SK-N-SH treated with all-trans-retinoic acid at 6 μM for 48 hours (cell line): ENCODE results near the gene SYNE2.
"Not testable (repeated sequence)": the region's sequence is repeated elsewhere in the genome, so short reads cannot be mapped to it uniquely, and the experiment has no call there.

Source experiments
- ATAC-seq: fragments of 200-7000 bp; cut with Tn5 transposase; 3 replicates; pipeline ENCODE4 v1.9.1; 2020; ENCODE audit warnings: mild to moderate bottlenecking, moderate library complexity
- ARNTL ChIP-seq: fragments of 450-650 bp; formaldehyde crosslinking; IDR thresholded peaks from 2 replicates; pipeline ENCODE4 v1.5.0; 2020; ENCODE audit warnings: low read depth, mild to moderate bottlenecking, moderate library complexity, borderline replicate concordance
- CREB5 ChIP-seq: fragments of 250-450 bp; sonication (Bioruptor Pico); IDR thresholded peaks from 2 replicates; pipeline ENCODE4 v1.5.1; 2020; ENCODE audit warnings: low read depth, mild to moderate bottlenecking, moderate library complexity
- CSDC2 ChIP-seq: fragments of 250-450 bp; sonication (Bioruptor Pico); IDR thresholded peaks from 2 replicates; pipeline ENCODE4 v1.5.0; 2020; ENCODE audit warnings: mild to moderate bottlenecking, moderate library complexity
- CSRNP3 ChIP-seq: fragments of 250-450 bp; sonication (Bioruptor Pico); IDR thresholded peaks from 2 replicates; pipeline ENCODE4 v1.5.1; 2021; ENCODE audit warnings: mild to moderate bottlenecking, moderate library complexity
- ESRRG ChIP-seq: fragments of 250-450 bp; sonication (Bioruptor Pico); IDR thresholded peaks from 2 replicates; pipeline ENCODE4 v1.6.1; 2021; ENCODE audit warnings: mild to moderate bottlenecking
- GLIS3 ChIP-seq: fragments of 250-450 bp; sonication (Bioruptor Pico); IDR thresholded peaks from 2 replicates; pipeline ENCODE4 v1.5.0; 2020; ENCODE audit warnings: mild to moderate bottlenecking, moderate library complexity
- ISL1 ChIP-seq: fragments of 250-450 bp; sonication (Bioruptor Pico); IDR thresholded peaks from 2 replicates; pipeline ENCODE4 v2.1.2; 2022; ENCODE audit warnings: mild to moderate bottlenecking, moderate library complexity
- OSR1 ChIP-seq: fragments of 250-450 bp; sonication (Bioruptor Pico); IDR thresholded peaks from 2 replicates; pipeline ENCODE4 v1.8.0; 2022; ENCODE audit warnings: moderate library complexity, mild to moderate bottlenecking, inconsistent platforms
- PATZ1 ChIP-seq: fragments of 250-450 bp; sonication (Bioruptor Pico); IDR thresholded peaks from 2 replicates; pipeline ENCODE4 v1.8.0; 2020; ENCODE audit warnings: mild to moderate bottlenecking, moderate library complexity, borderline replicate concordance
- POU6F1 ChIP-seq: fragments of 250-450 bp; sonication (Bioruptor Pico); IDR thresholded peaks from 2 replicates; pipeline ENCODE4 v1.8.0; 2021; ENCODE audit warnings: low read depth, mild to moderate bottlenecking, moderate library complexity, borderline replicate concordance
- PPARA ChIP-seq: fragments of 250-450 bp; sonication (Bioruptor Pico); IDR thresholded peaks from 2 replicates; pipeline ENCODE4 v1.5.0; 2020; ENCODE audit warnings: mild to moderate bottlenecking, borderline replicate concordance
- RARB ChIP-seq: fragments of 250-450 bp; sonication (Bioruptor Pico); IDR thresholded peaks from 2 replicates; pipeline ENCODE4 v1.8.0; 2021; ENCODE audit warnings: mild to moderate bottlenecking, moderate library complexity
- TCF4 ChIP-seq: fragments of 250-450 bp; sonication (Bioruptor Pico); IDR thresholded peaks from 2 replicates; pipeline ENCODE4 v1.8.0; 2021; ENCODE audit warnings: mild to moderate bottlenecking, moderate library complexity, borderline replicate concordance
- TOX ChIP-seq: fragments of 250-450 bp; sonication (Bioruptor Pico); IDR thresholded peaks from 2 replicates; pipeline ENCODE4 v1.8.0; 2021; ENCODE audit warnings: mild to moderate bottlenecking, moderate library complexity, borderline replicate concordance
- ZC3H10 ChIP-seq: fragments of 250-450 bp; sonication (Bioruptor Pico); IDR thresholded peaks from 2 replicates; pipeline ENCODE4 v1.5.1; 2021; ENCODE audit warnings: mild to moderate bottlenecking, moderate library complexity
- ZFP3 ChIP-seq: fragments of 250-450 bp; sonication (Bioruptor Pico); IDR thresholded peaks from 2 replicates; pipeline ENCODE4 v1.5.0; 2020; ENCODE audit warnings: mild to moderate bottlenecking, moderate library complexity
- ZFP30 ChIP-seq: fragments of 450-650 bp; formaldehyde crosslinking; IDR thresholded peaks from 2 replicates; pipeline ENCODE4 v1.5.0; 2022; ENCODE audit warnings: mild to moderate bottlenecking, moderate library complexity
- ZNF565 ChIP-seq: fragments of 450-650 bp; formaldehyde crosslinking; conservative IDR thresholded peaks from 2 replicates; pipeline ENCODE4 v1.5.0; 2020; ENCODE audit warnings: low read depth, mild to moderate bottlenecking, moderate library complexity
- ZNF70 ChIP-seq: fragments of 450-650 bp; formaldehyde crosslinking; IDR thresholded peaks from 2 replicates; pipeline ENCODE4 v1.5.0; 2020; ENCODE audit warnings: mild to moderate bottlenecking, moderate library complexity
- TF ChIP-seq, protein P1 (sequence below): fragments of 250-450 bp; sonication (Bioruptor Pico); IDR thresholded peaks from 2 replicates; pipeline ENCODE4 v1.5.0; 2020; ENCODE audit warnings: mild to moderate bottlenecking, moderate library complexity

SYNE2 gene

DNA sequence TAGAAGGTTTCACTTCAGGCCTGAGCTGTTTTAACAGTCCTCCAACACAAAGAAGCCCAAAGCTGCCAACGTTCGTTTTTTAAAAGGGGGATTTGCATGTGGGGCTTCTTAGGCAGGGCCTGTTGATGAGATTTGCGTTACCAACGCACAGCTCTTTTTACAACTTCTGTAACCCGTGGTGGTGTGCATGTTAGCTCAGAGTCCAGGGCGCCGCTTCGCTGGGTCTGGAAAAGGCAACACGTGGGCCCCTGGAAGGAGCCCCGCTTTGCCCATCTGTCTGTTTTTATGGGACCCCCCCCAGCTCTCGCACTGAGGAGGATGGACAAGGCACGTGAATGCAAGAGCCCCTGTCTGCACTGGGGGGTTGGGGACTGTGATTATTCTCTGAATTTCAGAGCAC, 357.4 kb downstream of the SYNE2 start:
- no peak for ATAC-seq
- TF ChIP-seq ARNTL (no peak), TOX (CRISPR knock-in tag) (no peak), OSR1 (CRISPR knock-in tag) (no peak), ZFP3 (CRISPR knock-in tag) (no peak), ESRRG (no peak), CSDC2 (CRISPR knock-in tag) (no peak), PATZ1 (CRISPR knock-in tag) (no peak)
- TF ChIP-seq, protein P1, sequence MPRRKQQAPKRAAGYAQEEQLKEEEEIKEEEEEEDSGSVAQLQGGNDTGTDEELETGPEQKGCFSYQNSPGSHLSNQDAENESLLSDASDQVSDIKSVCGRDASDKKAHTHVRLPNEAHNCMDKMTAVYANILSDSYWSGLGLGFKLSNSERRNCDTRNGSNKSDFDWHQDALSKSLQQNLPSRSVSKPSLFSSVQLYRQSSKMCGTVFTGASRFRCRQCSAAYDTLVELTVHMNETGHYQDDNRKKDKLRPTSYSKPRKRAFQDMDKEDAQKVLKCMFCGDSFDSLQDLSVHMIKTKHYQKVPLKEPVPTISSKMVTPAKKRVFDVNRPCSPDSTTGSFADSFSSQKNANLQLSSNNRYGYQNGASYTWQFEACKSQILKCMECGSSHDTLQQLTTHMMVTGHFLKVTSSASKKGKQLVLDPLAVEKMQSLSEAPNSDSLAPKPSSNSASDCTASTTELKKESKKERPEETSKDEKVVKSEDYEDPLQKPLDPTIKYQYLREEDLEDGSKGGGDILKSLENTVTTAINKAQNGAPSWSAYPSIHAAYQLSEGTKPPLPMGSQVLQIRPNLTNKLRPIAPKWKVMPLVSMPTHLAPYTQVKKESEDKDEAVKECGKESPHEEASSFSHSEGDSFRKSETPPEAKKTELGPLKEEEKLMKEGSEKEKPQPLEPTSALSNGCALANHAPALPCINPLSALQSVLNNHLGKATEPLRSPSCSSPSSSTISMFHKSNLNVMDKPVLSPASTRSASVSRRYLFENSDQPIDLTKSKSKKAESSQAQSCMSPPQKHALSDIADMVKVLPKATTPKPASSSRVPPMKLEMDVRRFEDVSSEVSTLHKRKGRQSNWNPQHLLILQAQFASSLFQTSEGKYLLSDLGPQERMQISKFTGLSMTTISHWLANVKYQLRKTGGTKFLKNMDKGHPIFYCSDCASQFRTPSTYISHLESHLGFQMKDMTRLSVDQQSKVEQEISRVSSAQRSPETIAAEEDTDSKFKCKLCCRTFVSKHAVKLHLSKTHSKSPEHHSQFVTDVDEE (CRISPR knock-in tag), result no peak

DNA sequence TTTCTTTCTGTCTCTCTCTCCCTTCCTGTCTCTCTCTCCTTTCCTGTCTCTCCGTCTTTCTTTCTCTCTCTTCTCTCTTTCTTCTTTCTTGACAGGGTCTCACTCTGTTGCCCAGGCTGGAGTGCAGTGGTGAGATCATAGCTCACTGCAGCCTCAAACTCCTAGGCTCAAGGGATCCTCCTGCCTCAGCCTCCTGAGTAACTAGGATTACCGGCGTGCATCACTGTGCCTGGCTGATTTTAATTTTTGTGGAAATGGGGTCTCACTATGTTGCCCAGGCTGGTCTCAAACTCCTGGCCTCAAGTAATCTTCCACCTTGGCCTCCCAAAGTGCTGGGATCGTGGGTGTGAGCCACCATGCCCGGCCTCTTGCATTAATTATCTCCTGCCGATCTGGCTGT, 358.1 kb downstream of the SYNE2 start:
- ATAC-seq, result not testable (repeated sequence)

GRCh38 chr14:64212666-64213065, 359.9 kb downstream of the SYNE2 start:
- TF ChIP-seq ZC3H10 (CRISPR knock-in tag) (no peak), RARB (CRISPR knock-in tag) (no peak), CREB5 (CRISPR knock-in tag) (no peak), PPARA (CRISPR knock-in tag) (no peak), ESRRG (no peak), GLIS3 (CRISPR knock-in tag) (no peak), ARNTL (no peak), ZFP3 (CRISPR knock-in tag) (no peak), TCF4 (CRISPR knock-in tag) (no peak), PATZ1 (CRISPR knock-in tag) (no peak), ZNF565 (no peak), POU6F1 (CRISPR knock-in tag) (no peak), CSDC2 (CRISPR knock-in tag) (no peak), ZNF70 (no peak), TOX (CRISPR knock-in tag) (no peak), ZFP30 (CRISPR knock-in tag) (no peak), ISL1 (CRISPR knock-in tag) (no peak), CSRNP3 (CRISPR knock-in tag) (no peak)
- TF ChIP-seq, protein P1 (CRISPR knock-in tag), result no peak
- TF ChIP-seq, all 23 proteins: peak for 0
- no peak for ATAC-seq
